HCT116 (cell line): Measurements from ENCODE around the gene EFCAB13.

ENCODE experiments used
- CEBPB ChIP-seq: IDR thresholded peaks from 2 replicates; pipeline ENCODE4 v1.6.1; 2012; ENCODE audit warnings: low read depth
- EZH2 ChIP-seq: fragments of 200-600 bp; sonication (generic); IDR thresholded peaks from 2 replicates; pipeline ENCODE4 v1.6.1; 2017; ENCODE audit warnings: antibody characterized with exemption, mixed run types
- EZH2phosphoT487 ChIP-seq: fragments of 200-600 bp; IDR thresholded peaks from 2 replicates; pipeline ENCODE4 v1.6.1; 2018; ENCODE audit warnings: antibody characterized with exemption, borderline replicate concordance
- POLR2A ChIP-seq: IDR thresholded peaks from 2 replicates; pipeline ENCODE4 v1.7.0; 2011; ENCODE audit warnings: borderline replicate concordance; ENCODE audit not compliant: insufficient read depth, insufficient read length; ENCODE audit errors: extremely low read depth
- POLR2AphosphoS5 ChIP-seq: IDR thresholded peaks from 2 replicates; pipeline ENCODE4 v1.6.1; 2011; ENCODE audit warnings: mild to moderate bottlenecking, low read depth, low read length, moderate library complexity
- RAD21 ChIP-seq: IDR thresholded peaks from 2 replicates; pipeline ENCODE4 v1.6.1; 2012; ENCODE audit warnings: low read depth, mild to moderate bottlenecking
- SIN3A ChIP-seq: IDR thresholded peaks from 2 replicates; pipeline ENCODE4 v1.6.1; 2012; ENCODE audit warnings: low read depth
- SRF ChIP-seq: IDR thresholded peaks from 2 replicates; pipeline ENCODE4 v1.6.1; 2012; ENCODE audit warnings: low read depth
- TCF7L2 ChIP-seq: IDR thresholded peaks from 2 replicates; pipeline ENCODE4 v1.7.0; 2011; ENCODE audit warnings: borderline replicate concordance, inconsistent platforms; ENCODE audit not compliant: insufficient read depth, insufficient read length; ENCODE audit errors: extremely low read depth
- YY1 ChIP-seq: IDR thresholded peaks from 2 replicates; pipeline ENCODE4 v1.6.1; 2011; ENCODE audit warnings: low read length, low read depth, moderate library complexity, mild to moderate bottlenecking; ENCODE audit not compliant: insufficient replicate concordance; ENCODE audit errors: extremely low read depth
- ZNF274 ChIP-seq: fragments of 200-500 bp; sonication (Bioruptor generic); IDR thresholded peaks from 2 replicates; pipeline ENCODE4 v1.6.1; 2014; ENCODE audit warnings: mild to moderate bottlenecking, low read depth, low read length, inconsistent platforms
- TF ChIP-seq, protein P1 (sequence below): IDR thresholded peaks from 2 replicates; pipeline ENCODE4 v1.6.1; 2012; ENCODE audit warnings: low read depth
- TF ChIP-seq, protein P2 (sequence below), 3 experiments: fragments of 200-600 bp in 1 of 3; sonication (generic) in 1 of 3; IDR thresholded peaks in 2 of 3; conservative IDR thresholded peaks in 1 of 3; 2 replicates each; pipeline ENCODE4 v1.5.1; 2012 to 2017; ENCODE audit warnings: low read depth in 2 of 3, low read length in 2 of 3, antibody characterized with exemption in 1 of 3, borderline replicate concordance in 1 of 3, control low read depth in 1 of 3, mild to moderate bottlenecking in 1 of 3, mixed read lengths in 1 of 3, mixed run types in 1 of 3, moderate library complexity in 1 of 3; ENCODE audit not compliant: insufficient read depth in 1 of 3

DNA sequence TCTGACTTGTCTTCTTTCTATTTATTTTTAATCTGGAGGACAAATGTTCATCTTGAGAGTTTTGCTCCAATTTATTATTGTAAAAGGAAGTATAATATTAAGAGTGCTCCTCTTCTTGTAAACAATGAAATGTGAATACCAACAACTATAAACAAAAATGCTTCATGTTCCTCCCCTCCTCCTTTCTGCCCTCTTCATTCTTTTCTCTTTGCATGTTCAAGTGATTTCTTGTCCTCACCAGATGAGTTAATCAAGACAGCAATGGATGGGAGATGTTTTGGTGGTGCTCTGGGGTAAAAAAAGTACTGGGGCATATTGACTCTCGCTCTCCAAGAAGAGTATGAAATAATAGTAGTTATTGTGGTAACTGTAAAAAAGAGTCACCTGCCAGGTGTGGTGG lies 45.8 kb upstream of the EFCAB13 start:
- TF ChIP-seq, protein P1, sequence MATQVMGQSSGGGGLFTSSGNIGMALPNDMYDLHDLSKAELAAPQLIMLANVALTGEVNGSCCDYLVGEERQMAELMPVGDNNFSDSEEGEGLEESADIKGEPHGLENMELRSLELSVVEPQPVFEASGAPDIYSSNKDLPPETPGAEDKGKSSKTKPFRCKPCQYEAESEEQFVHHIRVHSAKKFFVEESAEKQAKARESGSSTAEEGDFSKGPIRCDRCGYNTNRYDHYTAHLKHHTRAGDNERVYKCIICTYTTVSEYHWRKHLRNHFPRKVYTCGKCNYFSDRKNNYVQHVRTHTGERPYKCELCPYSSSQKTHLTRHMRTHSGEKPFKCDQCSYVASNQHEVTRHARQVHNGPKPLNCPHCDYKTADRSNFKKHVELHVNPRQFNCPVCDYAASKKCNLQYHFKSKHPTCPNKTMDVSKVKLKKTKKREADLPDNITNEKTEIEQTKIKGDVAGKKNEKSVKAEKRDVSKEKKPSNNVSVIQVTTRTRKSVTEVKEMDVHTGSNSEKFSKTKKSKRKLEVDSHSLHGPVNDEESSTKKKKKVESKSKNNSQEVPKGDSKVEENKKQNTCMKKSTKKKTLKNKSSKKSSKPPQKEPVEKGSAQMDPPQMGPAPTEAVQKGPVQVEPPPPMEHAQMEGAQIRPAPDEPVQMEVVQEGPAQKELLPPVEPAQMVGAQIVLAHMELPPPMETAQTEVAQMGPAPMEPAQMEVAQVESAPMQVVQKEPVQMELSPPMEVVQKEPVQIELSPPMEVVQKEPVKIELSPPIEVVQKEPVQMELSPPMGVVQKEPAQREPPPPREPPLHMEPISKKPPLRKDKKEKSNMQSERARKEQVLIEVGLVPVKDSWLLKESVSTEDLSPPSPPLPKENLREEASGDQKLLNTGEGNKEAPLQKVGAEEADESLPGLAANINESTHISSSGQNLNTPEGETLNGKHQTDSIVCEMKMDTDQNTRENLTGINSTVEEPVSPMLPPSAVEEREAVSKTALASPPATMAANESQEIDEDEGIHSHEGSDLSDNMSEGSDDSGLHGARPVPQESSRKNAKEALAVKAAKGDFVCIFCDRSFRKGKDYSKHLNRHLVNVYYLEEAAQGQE, result no peak
- TF ChIP-seq EZH2 (no peak), POLR2AphosphoS5 (no peak), TCF7L2 (no peak), EZH2phosphoT487 (no peak), SIN3A (no peak), ZNF274 (no peak), RAD21 (no peak), CEBPB (no peak), YY1 (no peak), SRF (no peak), POLR2A (no peak)
- TF ChIP-seq, protein P2, sequence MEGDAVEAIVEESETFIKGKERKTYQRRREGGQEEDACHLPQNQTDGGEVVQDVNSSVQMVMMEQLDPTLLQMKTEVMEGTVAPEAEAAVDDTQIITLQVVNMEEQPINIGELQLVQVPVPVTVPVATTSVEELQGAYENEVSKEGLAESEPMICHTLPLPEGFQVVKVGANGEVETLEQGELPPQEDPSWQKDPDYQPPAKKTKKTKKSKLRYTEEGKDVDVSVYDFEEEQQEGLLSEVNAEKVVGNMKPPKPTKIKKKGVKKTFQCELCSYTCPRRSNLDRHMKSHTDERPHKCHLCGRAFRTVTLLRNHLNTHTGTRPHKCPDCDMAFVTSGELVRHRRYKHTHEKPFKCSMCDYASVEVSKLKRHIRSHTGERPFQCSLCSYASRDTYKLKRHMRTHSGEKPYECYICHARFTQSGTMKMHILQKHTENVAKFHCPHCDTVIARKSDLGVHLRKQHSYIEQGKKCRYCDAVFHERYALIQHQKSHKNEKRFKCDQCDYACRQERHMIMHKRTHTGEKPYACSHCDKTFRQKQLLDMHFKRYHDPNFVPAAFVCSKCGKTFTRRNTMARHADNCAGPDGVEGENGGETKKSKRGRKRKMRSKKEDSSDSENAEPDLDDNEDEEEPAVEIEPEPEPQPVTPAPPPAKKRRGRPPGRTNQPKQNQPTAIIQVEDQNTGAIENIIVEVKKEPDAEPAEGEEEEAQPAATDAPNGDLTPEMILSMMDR (IDR thresholded peaks at IDR 0.05 in 2 of 3, conservative IDR thresholded peaks at IDR 0.05 in 1 of 3; ENCODE audit: borderline replicate concordance in 1 of 3, insufficient read depth in 1 of 3, low read depth in 2 of 3, low read length in 2 of 3), result no peak
